Ishikawa (cell line): Measurements from ENCODE around the gene ALDH7A1.

Experiments
- CEBPB ChIP-seq: IDR thresholded peaks from 2 replicates; pipeline ENCODE4 v1.6.1; 2012
- CREB1 ChIP-seq: IDR thresholded peaks from 2 replicates; pipeline ENCODE4 v1.6.1; 2012; ENCODE audit warnings: low read depth
- EGR1 ChIP-seq: IDR thresholded peaks from 2 replicates; pipeline ENCODE4 v1.6.1; 2012
- EP300 ChIP-seq: IDR thresholded peaks from 2 replicates; pipeline ENCODE4 v1.6.1; 2012; ENCODE audit warnings: borderline replicate concordance
- FOXM1 ChIP-seq: IDR thresholded peaks from 2 replicates; pipeline ENCODE4 v1.6.1; 2012; ENCODE audit warnings: low read depth, borderline replicate concordance
- MAX ChIP-seq: IDR thresholded peaks from 2 replicates; pipeline ENCODE4 v1.6.1; 2012
- NFIC ChIP-seq: IDR thresholded peaks from 2 replicates; pipeline ENCODE4 v1.6.1; 2012
- RAD21 ChIP-seq: IDR thresholded peaks from 2 replicates; pipeline ENCODE4 v1.6.1; 2012; ENCODE audit warnings: low read depth
- REST ChIP-seq: IDR thresholded peaks from 2 replicates; pipeline ENCODE4 v1.6.1; 2012; ENCODE audit warnings: low read depth, mild to moderate bottlenecking
- TAF1 ChIP-seq: IDR thresholded peaks from 2 replicates; pipeline ENCODE4 v1.6.1; 2012; ENCODE audit warnings: low read depth, mild to moderate bottlenecking
- TCF12 ChIP-seq: IDR thresholded peaks from 2 replicates; pipeline ENCODE4 v1.6.1; 2012; ENCODE audit warnings: low read depth
- TEAD4 ChIP-seq: IDR thresholded peaks from 2 replicates; pipeline ENCODE4 v1.6.1; 2012
- YY1 ChIP-seq: IDR thresholded peaks from 2 replicates; pipeline ENCODE4 v1.6.1; 2012; ENCODE audit warnings: low read depth
- ZBTB7A ChIP-seq: IDR thresholded peaks from 2 replicates; pipeline ENCODE4 v1.6.1; 2012; ENCODE audit warnings: low read depth
- TF ChIP-seq, protein P1 (sequence below): IDR thresholded peaks from 2 replicates; pipeline ENCODE4 v1.6.1; 2012

Gene ALDH7A1

GRCh38 chr5:126579716-126580115, 15.3 kb downstream of the ALDH7A1 start:
- no peak for TF ChIP-seq MAX
- TF ChIP-seq YY1 = no peak
- TF ChIP-seq EGR1 = no peak
- no peak for TF ChIP-seq TAF1
- TF ChIP-seq, protein P1, sequence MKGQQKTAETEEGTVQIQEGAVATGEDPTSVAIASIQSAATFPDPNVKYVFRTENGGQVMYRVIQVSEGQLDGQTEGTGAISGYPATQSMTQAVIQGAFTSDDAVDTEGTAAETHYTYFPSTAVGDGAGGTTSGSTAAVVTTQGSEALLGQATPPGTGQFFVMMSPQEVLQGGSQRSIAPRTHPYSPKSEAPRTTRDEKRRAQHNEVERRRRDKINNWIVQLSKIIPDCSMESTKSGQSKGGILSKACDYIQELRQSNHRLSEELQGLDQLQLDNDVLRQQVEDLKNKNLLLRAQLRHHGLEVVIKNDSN = no peak
- no peak for TF ChIP-seq TCF12
- no peak for TF ChIP-seq CEBPB
- TF ChIP-seq FOXM1 = no peak
- no peak for TF ChIP-seq TEAD4
- no peak for TF ChIP-seq REST
- TF ChIP-seq RAD21 = no peak
- no peak for TF ChIP-seq ZBTB7A
- TF ChIP-seq EP300 = no peak

DNA sequence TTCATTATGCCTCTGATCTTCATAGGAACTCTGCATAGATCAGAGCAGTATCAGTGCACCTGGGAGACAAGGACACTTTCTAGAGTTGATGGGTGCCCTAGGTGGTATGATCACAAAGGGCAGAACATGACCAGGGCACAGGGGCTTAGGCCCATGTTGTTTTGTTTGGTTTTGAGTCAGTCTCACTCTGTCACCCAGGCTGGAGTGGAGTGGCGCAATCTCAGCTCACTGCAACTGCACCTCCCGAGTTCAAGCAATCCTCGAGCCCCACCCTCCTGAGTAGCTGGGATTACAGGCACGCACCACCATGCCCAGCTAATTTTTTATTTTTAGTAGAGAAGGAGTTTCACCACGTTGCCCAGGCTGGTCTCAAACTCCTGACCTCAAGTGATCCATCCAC, 17.6 kb downstream of the ALDH7A1 start:
- no peak for TF ChIP-seq EGR1
- no peak for TF ChIP-seq TCF12
- TF ChIP-seq, protein P1 = no peak

- TF ChIP-seq CEBPB (no peak), TCF12 (no peak), REST (no peak), EP300 (no peak), TAF1 (no peak), FOXM1 (no peak), NFIC (no peak), ZBTB7A (no peak), EGR1 (no peak), TEAD4 (no peak), MAX (no peak), CREB1 (no peak), RAD21 (no peak), YY1 (no peak)
- TF ChIP-seq, protein P1 = no peak
Observed at GRCh38 chr5:126576974-126577373, 18.0 kb downstream of the ALDH7A1 start.

DNA sequence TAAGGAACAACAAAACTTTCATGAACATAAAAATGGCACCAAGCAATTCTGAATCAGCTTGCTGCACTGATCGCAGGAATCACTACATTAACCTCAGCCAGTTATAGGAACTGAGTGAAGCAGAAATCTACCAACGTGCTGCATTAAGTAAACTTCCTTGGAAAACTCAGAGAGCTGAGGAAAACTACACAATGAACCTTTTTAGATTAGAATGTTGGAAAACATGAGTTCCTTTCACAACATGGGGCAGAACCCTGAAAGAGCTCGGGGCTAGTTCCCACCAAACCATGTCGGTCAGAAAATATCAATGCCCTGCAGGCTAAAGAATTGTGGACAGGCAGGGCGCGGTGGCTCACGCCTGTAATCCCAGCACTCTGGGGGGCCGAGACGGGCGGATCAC, 19.4 kb downstream of the ALDH7A1 start:
- no peak for TF ChIP-seq TCF12
- TF ChIP-seq, protein P1 = no peak
- no peak for TF ChIP-seq FOXM1
- TF ChIP-seq REST = no peak
- no peak for TF ChIP-seq CEBPB
- TF ChIP-seq EGR1 = no peak
- no peak for TF ChIP-seq TAF1
- no peak for TF ChIP-seq RAD21
- TF ChIP-seq EP300 = no peak
- TF ChIP-seq NFIC = no peak
- TF ChIP-seq ZBTB7A = no peak
- TF ChIP-seq MAX = no peak
- TF ChIP-seq YY1 = no peak
- TF ChIP-seq CREB1 = no peak
